Measurements from ENCODE around the gene PCK1. TPM values are rescaled to one million over a fixed set of nuclear protein-coding genes. Genes with fewer than 3 reads are reported as not detected.

PCK1 gene
- total and polyA plus RNA-seq, 2 of the 13 experiments (the other 11 are each of a cell fraction or from before 2014, with no cell fraction given): 6.5 to 12.6 TPM

GRCh38 chr20:57593134-57593886 is 32.4 kb downstream of the PCK1 start (continued):
- TF ChIP-seq SIN3B (IDR thresholded peaks at IDR 0.05; ENCODE audit: low read length) (no peak), PTBP1 (IDR thresholded peaks at IDR 0.05; ENCODE audit: low read depth, low read length, poor library complexity, severe bottlenecking) (no peak), ZMYM4 (CRISPR knock-in tag; IDR thresholded peaks at IDR 0.05) (peak; percentile 25; the same call in 1 of the 2 replicates), ZGPAT (CRISPR knock-in tag; IDR thresholded peaks at IDR 0.05) (no peak), ZFP62 (CRISPR knock-in tag; IDR thresholded peaks at IDR 0.05) (no peak), ZBTB34 (CRISPR knock-in tag; IDR thresholded peaks at IDR 0.05) (no peak), ISL2 (CRISPR knock-in tag; IDR thresholded peaks at IDR 0.05) (no peak), SKI (IDR thresholded peaks at IDR 0.05; ENCODE audit: partially characterized antibody) (no peak), ZNF589 (CRISPR knock-in tag; conservative IDR thresholded peaks at IDR 0.05) (no peak), MEIS2 (CRISPR knock-in tag; IDR thresholded peaks at IDR 0.05) (0 out of 2 replicates have a peak, but pooled peaks have one; percentile 6), ZNF609 (CRISPR knock-in tag; IDR thresholded peaks at IDR 0.05; ENCODE audit: borderline replicate concordance) (no peak)
- TF ChIP-seq, protein P1, sequence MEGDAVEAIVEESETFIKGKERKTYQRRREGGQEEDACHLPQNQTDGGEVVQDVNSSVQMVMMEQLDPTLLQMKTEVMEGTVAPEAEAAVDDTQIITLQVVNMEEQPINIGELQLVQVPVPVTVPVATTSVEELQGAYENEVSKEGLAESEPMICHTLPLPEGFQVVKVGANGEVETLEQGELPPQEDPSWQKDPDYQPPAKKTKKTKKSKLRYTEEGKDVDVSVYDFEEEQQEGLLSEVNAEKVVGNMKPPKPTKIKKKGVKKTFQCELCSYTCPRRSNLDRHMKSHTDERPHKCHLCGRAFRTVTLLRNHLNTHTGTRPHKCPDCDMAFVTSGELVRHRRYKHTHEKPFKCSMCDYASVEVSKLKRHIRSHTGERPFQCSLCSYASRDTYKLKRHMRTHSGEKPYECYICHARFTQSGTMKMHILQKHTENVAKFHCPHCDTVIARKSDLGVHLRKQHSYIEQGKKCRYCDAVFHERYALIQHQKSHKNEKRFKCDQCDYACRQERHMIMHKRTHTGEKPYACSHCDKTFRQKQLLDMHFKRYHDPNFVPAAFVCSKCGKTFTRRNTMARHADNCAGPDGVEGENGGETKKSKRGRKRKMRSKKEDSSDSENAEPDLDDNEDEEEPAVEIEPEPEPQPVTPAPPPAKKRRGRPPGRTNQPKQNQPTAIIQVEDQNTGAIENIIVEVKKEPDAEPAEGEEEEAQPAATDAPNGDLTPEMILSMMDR (CRISPR knock-in tag; IDR thresholded peaks at IDR 0.05): peak; percentile 7; the same call in 1 of the 2 replicates
- TF ChIP-seq, protein P2, sequence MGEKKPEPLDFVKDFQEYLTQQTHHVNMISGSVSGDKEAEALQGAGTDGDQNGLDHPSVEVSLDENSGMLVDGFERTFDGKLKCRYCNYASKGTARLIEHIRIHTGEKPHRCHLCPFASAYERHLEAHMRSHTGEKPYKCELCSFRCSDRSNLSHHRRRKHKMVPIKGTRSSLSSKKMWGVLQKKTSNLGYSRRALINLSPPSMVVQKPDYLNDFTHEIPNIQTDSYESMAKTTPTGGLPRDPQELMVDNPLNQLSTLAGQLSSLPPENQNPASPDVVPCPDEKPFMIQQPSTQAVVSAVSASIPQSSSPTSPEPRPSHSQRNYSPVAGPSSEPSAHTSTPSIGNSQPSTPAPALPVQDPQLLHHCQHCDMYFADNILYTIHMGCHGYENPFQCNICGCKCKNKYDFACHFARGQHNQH (CRISPR knock-in tag; IDR thresholded peaks at IDR 0.05): no peak
